Fibroblast of villous mesenchyme (primary cell): ENCODE data around the gene RPTOR. TPM values are rescaled to one million over a fixed set of nuclear protein-coding genes. Genes with fewer than 3 reads are reported as not detected.

Experiments used
- DNase-seq: peaks from one replicate; pipeline ENCODE4 v3.0.0-alpha.2; 2010; ENCODE audit warnings: low read depth
- H3K4me3 ChIP-seq: 2 replicates; pipeline ENCODE4 v1.5.1; 2011; ENCODE audit warnings: low read depth, mild to moderate bottlenecking, low read length
- total RNA-seq: library from RNA; depleted of rRNA; stranded (reverse); fragments of >200 nt; gene quantifications from 2 replicates; pipeline ENCODE4 v1.2.3, GENCODE V29; 2012
- TF ChIP-seq, protein P1 (sequence below): IDR thresholded peaks from 2 replicates; pipeline ENCODE4 v1.5.1; 2012; ENCODE audit warnings: low read depth, mild to moderate bottlenecking, low read length; ENCODE audit not compliant: insufficient read depth

RPTOR gene
- total RNA-seq, 1 donor: 35.8 TPM

DNA sequence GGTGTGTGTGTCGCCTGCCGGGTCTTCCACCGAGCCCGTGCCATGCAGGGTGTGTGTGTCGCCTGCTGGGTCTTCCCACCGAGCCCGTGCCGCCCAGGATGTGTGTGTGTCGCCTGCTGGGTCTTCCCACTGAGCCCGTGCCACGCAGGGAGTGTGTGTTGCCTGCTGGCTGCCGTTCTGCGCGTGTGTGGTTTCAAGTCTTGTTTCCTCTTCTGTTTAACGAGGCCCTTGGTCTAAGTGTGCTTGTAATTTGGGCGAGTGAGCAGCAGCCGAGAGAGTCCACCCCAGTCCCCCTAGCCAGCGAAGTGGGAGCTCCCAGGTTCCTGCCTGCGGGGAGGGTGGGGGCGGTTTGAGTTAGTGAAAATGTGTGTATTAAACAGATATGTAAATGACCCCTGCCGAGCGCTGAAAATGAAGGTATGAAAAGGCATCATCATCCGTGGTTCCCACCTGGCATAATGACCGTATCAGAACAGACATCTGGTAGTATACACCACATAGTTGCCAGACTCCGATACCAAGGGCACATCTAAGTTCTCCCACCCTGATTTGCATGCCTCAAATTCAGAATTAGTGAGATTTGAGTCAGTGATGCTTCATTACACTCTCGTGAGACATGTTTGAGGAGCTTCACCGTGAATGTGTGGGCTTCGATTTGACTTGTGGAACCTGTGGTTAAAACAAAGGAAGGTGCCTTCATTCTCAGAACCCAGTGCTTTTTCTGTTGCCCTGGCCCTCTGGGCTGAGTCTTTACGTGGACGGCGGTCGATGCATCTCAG is 332.5 kb downstream of the RPTOR start:
- H3K4me3 ChIP-seq: no peak overlapping the region
- DNase-seq: no peak
- TF ChIP-seq, protein P1, sequence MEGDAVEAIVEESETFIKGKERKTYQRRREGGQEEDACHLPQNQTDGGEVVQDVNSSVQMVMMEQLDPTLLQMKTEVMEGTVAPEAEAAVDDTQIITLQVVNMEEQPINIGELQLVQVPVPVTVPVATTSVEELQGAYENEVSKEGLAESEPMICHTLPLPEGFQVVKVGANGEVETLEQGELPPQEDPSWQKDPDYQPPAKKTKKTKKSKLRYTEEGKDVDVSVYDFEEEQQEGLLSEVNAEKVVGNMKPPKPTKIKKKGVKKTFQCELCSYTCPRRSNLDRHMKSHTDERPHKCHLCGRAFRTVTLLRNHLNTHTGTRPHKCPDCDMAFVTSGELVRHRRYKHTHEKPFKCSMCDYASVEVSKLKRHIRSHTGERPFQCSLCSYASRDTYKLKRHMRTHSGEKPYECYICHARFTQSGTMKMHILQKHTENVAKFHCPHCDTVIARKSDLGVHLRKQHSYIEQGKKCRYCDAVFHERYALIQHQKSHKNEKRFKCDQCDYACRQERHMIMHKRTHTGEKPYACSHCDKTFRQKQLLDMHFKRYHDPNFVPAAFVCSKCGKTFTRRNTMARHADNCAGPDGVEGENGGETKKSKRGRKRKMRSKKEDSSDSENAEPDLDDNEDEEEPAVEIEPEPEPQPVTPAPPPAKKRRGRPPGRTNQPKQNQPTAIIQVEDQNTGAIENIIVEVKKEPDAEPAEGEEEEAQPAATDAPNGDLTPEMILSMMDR: no peak

DNA sequence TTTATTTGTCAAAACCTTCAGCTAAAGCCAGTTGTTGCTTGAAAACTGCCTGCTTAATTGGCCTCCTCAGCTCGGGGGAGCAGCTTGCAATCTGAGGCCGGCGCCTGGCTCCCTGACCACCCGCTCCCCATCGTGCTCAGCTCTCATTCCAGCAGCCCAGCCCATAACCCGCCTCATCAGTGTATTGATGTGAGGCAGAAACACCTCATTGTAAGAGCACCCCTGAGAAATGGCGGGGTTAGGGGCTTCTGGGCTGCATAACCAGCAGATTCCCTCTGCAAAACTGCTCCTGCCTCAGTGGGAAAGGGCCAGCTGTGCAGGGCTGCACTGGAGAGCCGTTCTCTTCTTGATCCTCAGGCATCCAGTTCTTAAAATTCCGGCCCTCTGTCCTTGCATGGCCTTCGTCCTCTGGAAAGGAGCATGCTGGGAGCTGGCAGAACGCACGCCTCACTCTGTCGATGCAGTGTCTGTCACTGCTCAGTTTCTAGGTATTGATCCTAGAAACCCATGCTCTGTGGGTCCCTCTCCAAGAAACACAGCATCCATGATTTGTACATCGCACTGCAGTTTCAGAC is 333.2 kb downstream of the RPTOR start:
- no peak for DNase-seq
- TF ChIP-seq, protein P1: no peak
- H3K4me3 ChIP-seq: no peak overlapping the region

DNA sequence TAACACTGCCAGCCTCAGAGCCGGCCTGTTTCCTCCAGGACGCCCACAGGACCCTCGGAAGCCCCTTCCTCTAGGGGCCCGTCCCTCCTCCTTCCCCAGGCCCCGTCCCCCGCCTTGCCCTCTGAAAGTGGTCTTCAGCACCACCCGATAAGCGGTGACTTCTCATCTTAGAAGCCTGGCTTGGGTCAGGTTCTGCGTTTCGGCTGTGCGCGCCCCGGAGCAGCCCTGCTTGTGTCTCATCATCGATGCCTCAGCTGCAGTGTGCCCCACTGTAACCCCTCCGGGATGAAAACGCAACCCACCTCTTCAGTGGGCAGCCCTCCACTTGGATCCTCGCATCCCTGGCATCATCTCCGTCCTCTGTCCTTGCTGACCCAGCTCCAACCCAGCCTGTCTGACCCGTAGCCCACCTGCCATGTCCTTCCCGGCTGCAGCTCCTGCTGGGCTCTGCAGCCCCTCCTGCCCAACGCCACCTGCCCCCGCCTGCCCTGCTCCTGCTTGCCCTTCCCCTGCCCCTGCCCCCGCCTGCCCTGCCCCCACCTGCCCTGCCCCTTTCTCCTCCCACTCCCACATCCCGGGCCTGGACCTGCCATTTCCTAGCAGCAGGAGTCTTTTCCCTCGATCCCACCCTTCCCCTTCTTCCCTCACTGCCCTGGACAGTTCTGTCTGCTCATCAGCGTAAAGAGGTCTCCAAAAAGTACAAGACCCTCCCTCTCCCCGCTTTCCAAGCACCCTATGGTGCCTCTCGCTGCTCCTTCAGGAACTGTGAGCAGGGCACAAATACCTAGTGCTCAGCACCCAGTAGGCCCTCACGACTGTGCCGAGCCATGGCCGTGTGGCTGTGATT is 334.5 kb downstream of the RPTOR start:
- no peak for DNase-seq
- TF ChIP-seq, protein P1: no peak
- no peak overlapping the region for H3K4me3 ChIP-seq

DNA sequence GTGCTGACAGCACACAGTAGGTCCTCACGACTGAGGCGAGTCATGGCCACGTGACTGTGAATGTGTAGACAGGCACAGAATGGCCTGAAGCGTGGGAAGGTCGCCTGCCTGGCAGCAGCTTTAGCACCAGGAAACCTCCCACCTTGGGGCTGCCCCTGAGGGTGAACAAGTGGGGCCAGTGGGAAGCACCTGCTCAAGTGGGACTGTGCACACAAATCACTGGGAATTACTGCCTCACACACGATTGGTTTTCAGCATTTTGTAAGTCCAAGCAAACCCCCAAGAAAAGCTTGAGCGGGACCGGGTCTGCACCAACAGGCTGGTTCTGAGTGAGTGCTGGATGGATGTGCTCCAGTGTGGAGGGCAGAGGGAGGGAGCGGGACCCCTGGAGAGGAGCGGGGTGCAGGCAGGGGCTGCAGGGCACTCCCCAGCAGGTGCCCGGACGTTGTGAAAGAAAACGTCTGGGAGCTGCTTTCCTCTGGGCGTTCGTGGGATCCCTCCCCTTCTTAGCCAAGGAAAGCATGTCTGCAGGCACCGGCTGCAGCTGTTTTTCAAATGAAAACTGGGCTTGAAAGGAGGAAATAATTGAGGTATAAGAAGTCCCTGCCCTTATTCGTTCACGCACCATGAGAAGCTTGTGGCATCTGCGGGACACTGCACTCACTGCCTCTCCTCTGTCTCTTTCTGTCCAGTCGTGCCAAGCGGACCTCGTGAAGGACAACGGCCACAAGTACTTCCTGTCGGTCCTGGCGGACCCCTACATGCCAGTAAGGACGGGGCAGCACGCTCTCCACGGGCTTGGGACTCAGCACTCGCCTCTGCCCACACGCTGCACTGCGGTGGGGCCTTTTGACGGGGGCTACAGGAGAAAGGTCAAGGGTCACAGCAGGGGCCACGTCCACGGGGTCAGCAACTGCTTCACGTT is 335.3 kb downstream of the RPTOR start:
- no peak for DNase-seq
- TF ChIP-seq, protein P1: no peak
- H3K4me3 ChIP-seq: no peak overlapping the region

DNA sequence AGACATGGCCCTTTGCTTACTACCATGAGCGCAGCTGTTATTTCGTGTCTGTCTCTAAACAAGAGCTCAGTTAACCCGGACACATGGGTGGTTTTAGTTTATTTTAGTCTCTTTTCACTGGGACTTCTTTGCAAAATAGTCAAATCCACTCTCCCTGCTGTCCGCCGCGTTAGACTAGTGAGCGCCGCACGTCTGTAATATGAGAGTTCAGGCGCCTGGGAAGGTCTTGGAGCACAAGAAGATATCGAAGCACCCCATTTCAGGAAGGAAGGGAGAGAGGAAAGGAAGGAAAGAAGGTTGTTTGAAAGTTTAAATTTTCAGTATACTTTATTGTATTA is 336.0 kb downstream of the RPTOR start:
- TF ChIP-seq, protein P1: no peak
- no peak overlapping the region for H3K4me3 ChIP-seq
- no peak for DNase-seq

DNA sequence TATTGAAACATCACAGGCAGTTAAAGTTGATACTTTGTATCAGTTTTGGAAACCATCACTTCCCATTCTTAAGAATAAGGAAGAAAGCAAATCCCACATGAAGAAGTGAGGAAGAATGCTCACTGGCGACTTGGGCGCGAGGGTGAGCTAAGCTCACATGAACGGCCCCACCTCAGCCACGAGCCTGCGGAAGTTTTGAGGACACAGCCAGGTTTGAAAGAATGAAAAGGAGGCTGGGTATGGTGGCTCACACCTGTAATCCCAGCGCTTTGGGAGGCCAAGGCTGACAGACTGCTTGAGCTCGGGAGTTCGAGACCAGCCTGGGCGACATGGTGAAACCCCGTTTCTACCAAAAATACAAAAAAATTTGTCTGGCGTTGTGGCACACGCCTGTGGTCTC is 336.7 kb downstream of the RPTOR start:
- TF ChIP-seq, protein P1: no peak
- H3K4me3 ChIP-seq: no peak overlapping the region
- no peak for DNase-seq
